22Rv1 (cell line): ENCODE measurements around the gene H6PD.

Source experiments
- H3K27ac ChIP-seq: fragments of 450-650 bp; 2 replicates; pipeline ENCODE4 v1.5.1; 2017
- CTCF ChIP-seq: fragments of 450-650 bp; IDR thresholded peaks from 2 replicates; pipeline ENCODE4 v1.5.1; 2017; ENCODE audit warnings: mild to moderate bottlenecking
- ZFX ChIP-seq: fragments of 450-650 bp; IDR thresholded peaks from 2 replicates; pipeline ENCODE4 v1.6.1; 2017; ENCODE audit warnings: antibody characterized with exemption, borderline replicate concordance

H6PD gene

GRCh38 chr1:9311029-9311428, 76.5 kb downstream of the H6PD start:
- no peak for TF ChIP-seq ZFX
- TF ChIP-seq CTCF = no peak
- no peak overlapping the region for H3K27ac ChIP-seq

GRCh38 chr1:9311479-9311878, 76.9 kb downstream of the H6PD start:
- H3K27ac ChIP-seq = no peak overlapping the region
- no peak for TF ChIP-seq ZFX
- no peak for TF ChIP-seq CTCF

GRCh38 chr1:9312168-9312720, 77.7 kb downstream of the H6PD start:
- no peak for TF ChIP-seq CTCF
- H3K27ac ChIP-seq = no peak overlapping the region

- H3K27ac ChIP-seq = no peak overlapping the region
- TF ChIP-seq ZFX (no peak), CTCF (no peak)
These were observed 79.0 kb downstream of the H6PD start for GRCh38 chr1:9313576-9313975.

GRCh38 chr1:9314111-9314510, 79.5 kb downstream of the H6PD start:
- no peak overlapping the region for H3K27ac ChIP-seq
- no peak for TF ChIP-seq ZFX
- no peak for TF ChIP-seq CTCF

GRCh38 chr1:9314711-9315379, 80.3 kb downstream of the H6PD start:
- TF ChIP-seq CTCF = no peak
- no peak for TF ChIP-seq ZFX
- H3K27ac ChIP-seq = no peak overlapping the region

- no peak for TF ChIP-seq CTCF
- TF ChIP-seq ZFX = no peak
- no peak overlapping the region for H3K27ac ChIP-seq
These were observed 81.0 kb downstream of the H6PD start for GRCh38 chr1:9315411-9316079.
